SJCRH30 (cell line): ENCODE measurements around the gene CUX1. TPM values are rescaled to one million over a fixed set of nuclear protein-coding genes. Genes with fewer than 3 reads are reported as not detected.

Source experiments
- DNase-seq, 2 experiments: peaks; one replicate each; pipeline ENCODE4 v3.0.0-alpha.2; 2015 to 2020
- H3K27ac ChIP-seq: fragments of 250-450 bp; sonication (Bioruptor Pico); 2 replicates; pipeline ENCODE4 v1.5.1; 2020; ENCODE audit warnings: mild to moderate bottlenecking, moderate library complexity
- H3K27me3 ChIP-seq: fragments of 250-450 bp; sonication (Bioruptor Pico); 2 replicates; pipeline ENCODE4 v1.5.1; 2020; ENCODE audit warnings: mild to moderate bottlenecking, moderate library complexity
- H3K36me3 ChIP-seq: fragments of 250-450 bp; sonication (Bioruptor Pico); 2 replicates; pipeline ENCODE4 v1.5.1; 2020; ENCODE audit warnings: mild to moderate bottlenecking, moderate library complexity
- H3K4me1 ChIP-seq: fragments of 250-450 bp; sonication (Bioruptor Pico); 2 replicates; pipeline ENCODE4 v1.5.1; 2020; ENCODE audit warnings: mild to moderate bottlenecking, moderate library complexity
- H3K4me3 ChIP-seq: fragments of 250-450 bp; sonication (Bioruptor Pico); 2 replicates; pipeline ENCODE4 v1.5.1; 2020; ENCODE audit warnings: mild to moderate bottlenecking, moderate library complexity
- H3K9me3 ChIP-seq: fragments of 250-450 bp; sonication (Bioruptor Pico); replicated peaks from 2 replicates; pipeline ENCODE4 v1.5.1; 2020; ENCODE audit warnings: mild to moderate bottlenecking, moderate library complexity
- total RNA-seq: library from RNA; depleted of rRNA; stranded (reverse); fragments of >200 nt; shearing (Covaris generic); gene quantifications from 2 replicates; pipeline ENCODE4 v1.2.3, GENCODE V29; 2014

The CUX1 gene
- total RNA-seq, 1 experiment from 2014 or later = 29.1 TPM

DNA sequence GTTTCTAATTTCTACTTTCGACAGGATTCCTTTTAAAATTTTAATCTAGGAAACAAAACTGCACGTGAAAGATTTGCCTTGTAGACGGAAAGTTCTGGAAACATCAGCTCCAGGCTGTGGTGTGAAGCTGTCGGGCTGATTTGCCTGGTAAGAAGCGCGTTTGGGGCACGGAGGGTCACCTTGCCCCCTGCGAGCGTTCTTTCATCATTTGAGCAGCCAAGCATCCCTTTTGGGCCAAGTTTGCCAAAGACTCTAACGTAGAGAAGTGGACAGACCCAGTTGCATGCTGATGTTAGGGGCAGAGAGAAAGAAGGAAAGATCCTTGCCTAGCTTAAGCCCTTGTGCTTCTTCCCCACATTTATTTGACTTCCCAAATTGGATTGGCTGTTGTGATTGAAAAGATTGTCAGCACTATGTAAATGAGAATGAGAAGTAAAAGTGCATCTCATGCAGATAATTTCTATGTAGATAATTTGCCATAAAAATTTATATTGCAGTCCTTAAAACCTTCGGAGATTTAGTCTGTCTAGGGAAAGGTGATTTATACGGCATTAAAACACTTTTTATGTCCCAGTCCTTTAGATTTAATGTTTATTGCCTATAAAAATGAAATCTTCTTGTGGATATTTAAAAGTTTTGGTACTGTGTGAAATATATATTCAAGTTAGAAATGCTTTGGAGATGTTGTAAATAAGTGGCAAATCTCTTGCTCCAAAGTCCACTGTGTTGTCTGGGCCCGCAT lies 76.1 kb downstream of the CUX1 start:
- no peaks in the 10 kb centered on the region for H3K9me3 ChIP-seq
- H3K27me3 ChIP-seq = no peaks in the 10 kb centered on the region
- no peak overlapping the region for H3K27ac ChIP-seq
- H3K36me3 ChIP-seq = no peaks in the 10 kb centered on the region
- no peaks in the 10 kb centered on the region for H3K4me1 ChIP-seq
- no peak for DNase-seq
- no peak overlapping the region for H3K4me3 ChIP-seq

DNA sequence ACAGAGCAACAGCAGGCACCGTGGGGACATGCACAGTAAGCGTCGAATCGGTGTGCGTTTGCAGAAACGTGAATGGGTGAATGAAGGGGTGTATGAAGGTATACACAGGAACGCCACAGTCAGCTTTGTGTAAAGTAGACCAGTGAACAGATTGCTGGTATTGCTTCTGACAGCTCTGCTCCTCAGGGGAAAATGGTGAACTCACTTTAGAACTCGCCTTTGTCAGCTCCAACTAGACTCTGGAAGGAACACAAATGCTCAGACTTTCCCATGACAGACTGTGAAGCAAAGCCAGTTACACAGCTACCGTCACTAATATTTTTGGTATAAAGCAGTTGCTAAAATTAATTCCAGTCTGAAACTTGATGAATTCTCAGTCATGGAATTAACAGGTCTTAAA lies 78.9 kb downstream of the CUX1 start:
- Histone ChIP-seq H3K36me3 (no peaks in the 10 kb centered on the region), H3K9me3 (no peaks in the 10 kb centered on the region), H3K4me3 (no peak overlapping the region), H3K27me3 (no peaks in the 10 kb centered on the region), H3K4me1 (no peaks in the 10 kb centered on the region), H3K27ac (no peak overlapping the region)
- no peak for DNase-seq

DNA sequence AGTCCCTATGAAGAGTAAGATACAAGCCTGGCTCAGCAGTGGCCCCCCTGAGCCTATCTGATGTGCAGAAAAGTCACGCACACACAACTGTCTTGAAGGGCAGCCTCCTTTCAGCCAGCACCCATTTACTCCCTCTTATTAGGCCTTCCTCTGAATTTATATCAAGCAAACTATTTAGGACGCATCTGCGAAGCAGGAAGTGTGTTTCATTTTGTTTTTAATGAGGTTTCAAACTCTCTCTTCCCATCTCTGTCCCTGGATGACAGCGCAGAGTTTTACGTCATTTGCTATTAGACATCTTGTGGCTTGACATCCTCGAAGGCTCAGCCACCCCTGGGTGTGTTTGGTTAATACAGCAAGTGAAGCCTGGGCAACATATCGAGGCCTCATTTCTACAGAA lies 79.5 kb downstream of the CUX1 start:
- Histone ChIP-seq H3K27me3 (no peaks in the 10 kb centered on the region), H3K36me3 (no peaks in the 10 kb centered on the region), H3K27ac (no peak overlapping the region), H3K9me3 (no peaks in the 10 kb centered on the region), H3K4me1 (peaks cover 4% of the 10 kb centered on the region), H3K4me3 (no peak overlapping the region)
- DNase-seq = no peak

DNA sequence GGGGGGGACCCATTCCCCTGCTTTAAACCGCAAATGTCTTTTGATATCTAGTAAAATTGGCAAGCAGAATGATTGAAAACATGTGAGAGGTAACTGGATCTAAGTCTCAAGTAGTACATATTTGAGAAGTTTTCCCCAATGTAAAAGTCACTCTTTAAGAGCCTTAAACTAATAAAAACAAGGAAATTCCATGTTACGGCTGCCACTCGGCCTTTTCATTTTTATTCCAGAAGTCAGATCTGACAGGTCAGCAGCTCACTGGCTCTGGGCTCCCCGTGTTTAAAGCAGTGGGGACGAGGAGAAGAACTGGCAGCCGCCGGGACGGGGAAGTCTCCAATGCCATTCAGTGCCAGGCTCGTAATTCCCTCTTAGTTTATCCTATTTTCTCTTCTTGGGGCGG lies 80.7 kb downstream of the CUX1 start:
- H3K4me3 ChIP-seq = no peak overlapping the region
- no peaks in the 10 kb centered on the region for H3K27me3 ChIP-seq
- no peaks in the 10 kb centered on the region for H3K36me3 ChIP-seq
- H3K27ac ChIP-seq = no peak overlapping the region
- H3K9me3 ChIP-seq = no peaks in the 10 kb centered on the region
- no peak for DNase-seq
- H3K4me1 ChIP-seq = peaks cover 16% of the 10 kb centered on the region

DNA sequence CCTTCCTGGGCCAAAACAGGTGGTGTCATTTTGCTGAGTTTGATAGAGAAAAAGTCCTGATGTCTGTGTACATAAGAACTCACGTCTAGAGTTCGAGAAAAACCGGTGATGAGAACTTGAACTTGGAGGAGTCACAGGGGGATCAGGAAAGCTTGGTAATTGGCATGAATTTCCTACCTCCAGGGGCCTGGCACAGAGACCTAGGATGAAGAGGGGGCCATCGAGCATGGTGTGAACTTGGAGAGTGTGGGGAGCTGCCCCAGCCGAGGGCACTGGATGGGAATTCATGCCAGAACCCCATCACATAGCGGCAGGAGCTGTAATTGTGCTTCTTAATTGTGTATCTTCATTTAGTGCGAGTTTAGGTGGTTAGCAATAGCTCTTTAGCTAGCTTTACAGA lies 82.2 kb downstream of the CUX1 start:
- Histone ChIP-seq H3K27ac (no peak overlapping the region), H3K4me1 (peaks cover 20% of the 10 kb centered on the region), H3K27me3 (no peaks in the 10 kb centered on the region), H3K9me3 (no peaks in the 10 kb centered on the region), H3K36me3 (no peaks in the 10 kb centered on the region), H3K4me3 (no peak overlapping the region)
- DNase-seq = no peak

DNA sequence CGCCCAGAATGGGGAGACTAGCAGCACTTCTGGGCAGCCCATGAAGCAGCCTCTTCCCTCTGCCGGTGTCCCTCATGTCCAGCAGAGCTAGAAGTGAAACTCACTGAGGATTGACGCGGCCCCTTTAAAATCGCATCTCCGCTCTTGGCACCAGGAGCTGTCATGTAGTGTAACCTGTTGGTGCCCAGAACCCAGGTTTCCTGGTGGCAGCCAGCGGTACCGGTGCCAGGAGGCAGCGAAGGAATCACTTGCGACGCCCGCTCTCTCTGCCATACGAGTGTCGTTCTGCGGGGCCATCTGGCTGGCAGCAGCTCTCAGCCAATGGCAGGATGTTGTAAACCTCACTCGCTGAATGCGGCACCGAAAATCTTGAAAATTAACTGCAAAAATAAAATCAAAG lies 82.7 kb downstream of the CUX1 start:
- Histone ChIP-seq H3K4me1 (peaks cover 20% of the 10 kb centered on the region), H3K36me3 (no peaks in the 10 kb centered on the region), H3K27me3 (no peaks in the 10 kb centered on the region), H3K4me3 (no peak overlapping the region), H3K9me3 (no peaks in the 10 kb centered on the region), H3K27ac (no peak overlapping the region)
- DNase-seq = no peak

DNA sequence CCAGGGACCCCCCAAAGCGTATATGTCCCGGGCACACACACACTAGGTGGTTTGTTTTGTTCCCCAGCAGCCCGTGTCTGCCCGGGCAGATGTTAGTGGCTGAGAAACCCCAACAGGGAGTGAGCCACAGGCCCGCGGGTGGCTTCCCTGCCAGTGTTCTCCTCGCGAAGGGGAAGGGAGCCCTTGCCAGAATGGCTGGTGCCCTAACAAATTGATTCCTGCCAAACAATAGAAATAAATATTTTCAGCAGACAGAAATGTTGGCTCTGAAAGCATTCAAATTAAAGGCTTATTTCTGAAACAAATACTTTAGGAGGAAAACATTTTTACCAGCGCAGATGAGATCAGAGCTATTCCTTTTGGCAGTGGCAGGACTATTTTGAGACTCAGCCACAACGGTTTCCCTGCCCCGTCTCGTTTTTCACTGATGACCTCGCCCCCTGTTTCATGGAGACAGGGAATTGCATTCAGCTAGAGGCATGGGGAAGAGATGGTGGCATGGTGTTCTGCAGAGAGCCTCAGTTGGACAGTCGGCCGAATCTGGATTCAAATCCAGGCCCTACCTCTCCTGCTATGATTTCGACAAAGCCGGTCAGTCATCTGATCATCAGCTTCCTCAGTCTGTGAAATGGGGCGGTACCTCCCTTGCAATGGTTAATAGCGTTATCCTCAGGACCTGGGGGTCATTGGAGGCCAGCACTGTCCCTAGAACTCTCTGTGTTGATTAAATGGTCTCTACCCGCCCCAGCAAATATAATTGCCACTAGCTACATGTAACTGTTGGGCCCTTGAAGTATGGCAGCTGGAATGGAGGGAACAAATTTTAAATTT lies 84.5 kb downstream of the CUX1 start:
- Histone ChIP-seq H3K27me3 (no peaks in the 10 kb centered on the region), H3K27ac (peak overlapping the region; percentile 12; the same call in 1 of the 2 replicates), H3K4me1 (peaks cover 20% of the 10 kb centered on the region), H3K4me3 (no peak overlapping the region), H3K9me3 (no peaks in the 10 kb centered on the region), H3K36me3 (no peaks in the 10 kb centered on the region)
- DNase-seq = peak; percentile 37 to 57

DNA sequence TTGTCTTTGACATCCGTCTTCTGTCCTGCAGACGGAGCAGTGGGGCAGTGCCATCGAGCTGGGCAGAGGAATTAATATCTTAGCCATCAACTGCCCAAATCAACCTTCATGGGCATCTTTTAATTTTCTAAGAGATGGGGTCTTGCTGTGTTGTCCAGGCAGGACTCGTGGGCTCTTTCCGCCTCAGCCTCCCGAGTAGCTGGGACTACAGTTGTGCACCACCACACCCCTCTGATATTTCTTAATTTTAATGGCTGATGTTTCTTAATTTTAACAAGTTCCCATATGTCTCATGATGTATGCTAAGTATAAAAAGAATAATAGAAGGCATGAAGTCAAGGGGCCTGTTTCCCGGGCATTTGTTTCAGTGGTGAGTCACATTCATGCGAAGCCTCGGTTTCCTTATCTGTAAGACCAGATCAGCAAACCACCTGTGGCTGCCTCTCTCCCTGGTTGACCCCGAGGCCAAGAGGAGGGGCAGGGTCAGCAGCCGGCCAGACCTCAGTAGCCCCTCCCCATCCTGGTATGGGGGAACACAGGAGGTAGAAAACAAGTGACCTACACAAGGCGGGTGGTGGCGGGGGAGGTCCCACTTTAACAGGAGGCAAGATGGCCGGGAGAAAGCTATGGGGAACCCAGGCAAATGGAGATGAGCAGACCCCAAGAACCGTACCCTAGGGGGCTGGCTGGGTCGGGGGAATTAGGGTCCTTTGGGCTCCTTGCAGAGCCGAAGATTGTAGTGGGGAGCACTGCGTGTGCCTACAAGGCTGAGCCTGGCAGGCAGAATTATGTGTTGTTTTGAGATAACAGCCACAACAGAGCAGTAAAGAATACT lies 85.5 kb downstream of the CUX1 start:
- peak; percentile 60 to 68 for DNase-seq
- Histone ChIP-seq H3K4me1 (peaks cover 20% of the 10 kb centered on the region), H3K4me3 (no peak overlapping the region), H3K27ac (peak overlapping the region; percentile 48), H3K36me3 (no peaks in the 10 kb centered on the region), H3K27me3 (no peaks in the 10 kb centered on the region), H3K9me3 (no peaks in the 10 kb centered on the region)

DNA sequence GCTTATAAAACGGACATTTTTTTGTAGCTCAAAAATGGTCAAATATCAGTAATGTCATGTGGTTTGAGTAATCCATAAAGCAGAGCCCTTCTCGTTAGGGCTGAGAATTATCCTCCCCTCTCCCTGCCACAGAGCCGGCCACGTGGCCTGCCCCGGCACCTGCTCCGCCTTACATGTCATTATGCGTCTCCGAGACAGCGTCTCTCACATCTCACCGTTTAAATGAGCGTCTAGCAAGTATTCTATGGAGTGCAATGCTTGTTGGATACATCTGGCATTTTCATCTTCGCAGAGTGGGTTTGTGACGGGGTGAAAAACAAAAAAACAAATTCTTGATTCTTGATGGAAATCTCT lies 86.1 kb downstream of the CUX1 start:
- H3K4me3 ChIP-seq = no peak overlapping the region
- DNase-seq = no peak
- no peaks in the 10 kb centered on the region for H3K9me3 ChIP-seq
- H3K27me3 ChIP-seq = no peaks in the 10 kb centered on the region
- H3K36me3 ChIP-seq = no peaks in the 10 kb centered on the region
- peaks cover 20% of the 10 kb centered on the region for H3K4me1 ChIP-seq
- no peak overlapping the region; the same call in 1 of the 2 replicates for H3K27ac ChIP-seq

DNA sequence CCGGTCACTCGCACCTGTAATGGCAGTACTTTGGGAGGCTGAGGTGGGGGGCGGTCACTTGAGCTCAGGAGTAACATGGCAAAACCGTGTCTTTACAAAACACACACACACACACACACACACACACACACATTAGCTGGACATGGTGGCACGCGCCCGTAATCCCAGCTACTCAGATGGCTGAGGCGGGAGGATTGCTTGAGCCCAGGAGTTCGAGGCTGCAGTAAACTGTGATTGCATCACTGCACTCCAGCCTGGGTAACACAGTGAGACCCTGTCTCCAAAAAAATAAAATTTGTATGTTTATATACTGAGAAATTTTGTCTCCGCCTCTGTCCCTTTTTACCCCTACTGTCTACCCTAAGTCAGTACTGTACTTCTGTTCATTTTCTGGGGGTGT lies 86.6 kb downstream of the CUX1 start:
- H3K27me3 ChIP-seq = no peaks in the 10 kb centered on the region
- H3K4me3 ChIP-seq = no peak overlapping the region
- DNase-seq = no peak
- H3K36me3 ChIP-seq = no peaks in the 10 kb centered on the region
- no peaks in the 10 kb centered on the region for H3K9me3 ChIP-seq
- no peak overlapping the region for H3K27ac ChIP-seq
- peaks cover 20% of the 10 kb centered on the region for H3K4me1 ChIP-seq

DNA sequence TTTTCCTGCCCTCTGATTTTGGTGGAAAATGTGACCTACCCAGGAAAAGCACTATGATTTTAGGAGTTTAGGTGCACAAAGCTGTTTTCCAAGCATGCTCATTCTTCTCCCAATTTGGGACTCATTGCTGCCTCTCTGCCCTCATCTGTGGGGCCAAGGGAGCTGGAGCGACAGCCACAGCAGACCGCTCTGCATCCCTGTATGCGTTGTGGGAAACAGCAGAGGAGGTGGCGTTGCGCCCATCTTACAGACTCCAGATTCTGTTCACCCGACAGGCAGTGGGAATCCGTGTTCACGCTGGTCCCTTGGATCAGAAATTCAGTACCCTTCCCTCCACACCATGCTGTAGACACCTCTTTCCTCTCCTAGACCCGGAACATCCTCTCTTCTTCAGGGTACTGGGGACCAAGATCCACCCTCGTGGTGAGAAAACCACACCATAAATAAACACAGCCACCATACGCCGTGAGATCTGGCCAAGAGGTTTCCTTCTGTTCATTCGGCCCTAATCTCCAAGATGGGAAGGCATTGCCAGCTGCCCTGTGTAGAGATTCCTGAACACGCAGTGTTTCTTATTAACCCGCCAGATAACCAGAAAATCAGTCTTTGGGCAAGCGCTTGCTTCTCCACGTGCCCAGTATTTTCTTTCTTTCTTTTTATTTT lies 87.9 kb downstream of the CUX1 start:
- Histone ChIP-seq H3K9me3 (no peaks in the 10 kb centered on the region), H3K4me1 (peaks cover 20% of the 10 kb centered on the region), H3K36me3 (no peaks in the 10 kb centered on the region), H3K27ac (no peak overlapping the region), H3K27me3 (no peaks in the 10 kb centered on the region), H3K4me3 (no peak overlapping the region)
- DNase-seq = no peak

DNA sequence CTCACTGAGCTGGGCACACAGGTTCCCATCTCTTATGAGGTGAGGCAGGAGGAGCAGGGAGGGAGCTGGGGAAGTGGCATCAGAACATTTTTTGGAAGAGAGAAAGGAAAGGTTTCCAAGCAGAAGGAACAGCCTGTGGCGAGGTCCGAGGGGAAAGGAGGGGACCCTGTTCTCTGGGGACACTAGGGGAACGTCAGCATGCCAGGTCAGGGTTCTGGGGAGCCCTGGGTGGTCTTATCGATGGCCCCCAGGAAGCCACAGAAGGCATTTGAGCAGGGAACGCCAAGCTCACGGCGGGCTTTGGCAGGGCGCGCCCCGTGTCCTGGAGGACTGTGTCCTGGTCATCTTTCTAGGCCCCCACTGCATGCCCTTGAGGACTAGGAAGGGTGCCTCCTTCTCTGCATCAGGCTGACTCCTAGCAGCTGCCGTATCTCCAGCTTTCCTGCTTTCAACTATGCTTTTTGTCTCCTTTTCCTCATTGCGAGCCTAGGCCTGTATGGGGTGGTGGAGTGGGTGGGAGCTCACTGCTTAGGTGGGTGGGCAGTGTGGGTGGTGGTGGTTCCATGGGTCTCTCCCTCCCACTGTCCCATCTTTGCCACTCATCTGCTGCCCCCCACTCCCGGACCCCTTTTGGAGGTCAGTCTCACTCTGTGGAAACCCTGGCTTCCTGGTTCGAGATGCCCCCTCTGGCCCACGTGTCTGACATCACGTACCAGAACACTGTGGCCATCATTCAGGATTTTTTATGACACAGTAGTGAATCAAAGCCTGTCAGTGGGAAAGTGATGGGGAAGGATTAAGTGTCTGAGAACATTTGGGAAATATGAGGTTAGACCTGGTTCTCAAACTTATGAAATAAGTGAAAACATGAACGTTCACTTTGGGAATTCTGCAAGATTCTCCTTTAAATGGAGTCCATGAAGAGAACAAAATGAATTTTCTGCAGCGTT lies 89.1 kb downstream of the CUX1 start:
- Histone ChIP-seq H3K27ac (no peak overlapping the region), H3K4me3 (no peak overlapping the region), H3K27me3 (no peaks in the 10 kb centered on the region), H3K36me3 (no peaks in the 10 kb centered on the region), H3K4me1 (peaks cover 18% of the 10 kb centered on the region), H3K9me3 (no peaks in the 10 kb centered on the region)
- no peak for DNase-seq

DNA sequence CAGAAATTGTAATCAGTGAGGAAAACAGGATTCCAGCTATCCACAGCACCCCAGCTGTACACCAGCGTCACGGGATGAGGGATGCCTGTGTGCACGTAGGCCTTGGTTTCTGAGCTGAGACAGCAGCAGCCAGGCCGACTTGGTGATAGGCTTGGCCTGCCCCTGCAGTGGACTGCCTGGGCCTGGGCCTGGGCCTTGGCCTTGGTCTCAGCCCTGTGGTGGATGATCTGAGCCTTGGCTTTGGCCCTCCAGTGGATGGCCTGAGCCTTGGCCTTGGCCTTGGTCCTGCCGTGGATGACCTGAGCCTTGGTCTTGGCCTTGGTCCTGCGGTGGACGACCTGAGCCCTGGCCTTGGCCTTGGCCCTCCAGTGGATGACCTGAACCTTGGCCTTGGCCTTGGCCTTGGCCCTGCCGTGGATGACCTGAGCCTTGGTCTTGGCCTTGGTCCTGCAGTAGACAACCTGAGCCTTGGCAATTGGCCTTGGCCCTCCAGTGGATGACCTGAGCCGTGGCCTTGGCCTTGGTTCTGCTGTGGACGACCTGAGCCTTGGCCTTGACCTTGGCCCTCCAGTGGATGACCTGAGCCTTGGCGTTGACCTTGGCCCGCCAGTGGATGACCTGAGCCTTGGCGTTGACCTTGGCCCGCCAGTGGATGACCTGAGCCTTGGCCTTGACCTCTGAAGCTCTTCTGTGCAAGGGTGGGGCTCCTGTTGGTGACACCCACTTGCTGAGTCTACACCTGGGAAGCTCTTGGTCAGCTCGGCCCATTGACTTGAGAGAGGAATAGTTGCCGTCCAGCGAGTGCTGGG lies 93.8 kb downstream of the CUX1 start:
- Histone ChIP-seq H3K4me3 (no peak overlapping the region), H3K36me3 (no peaks in the 10 kb centered on the region), H3K27me3 (no peaks in the 10 kb centered on the region), H3K4me1 (peaks cover 3% of the 10 kb centered on the region; the same call in 1 of the 2 replicates), H3K27ac (no peak overlapping the region), H3K9me3 (no peaks in the 10 kb centered on the region)
- no peak for DNase-seq
